GM23338 (cell line): ENCODE results near the gene CFDP1.

Source experiments
- EZH2 ChIP-seq: fragments of 200-600 bp; sonication (generic); IDR thresholded peaks from one replicate; pipeline ENCODE4 v1.8.0; 2017; ENCODE audit warnings: antibody characterized with exemption, mild to moderate bottlenecking, low read depth; ENCODE audit not compliant: unreplicated experiment
- EZH2phosphoT487 ChIP-seq: fragments of 200-600 bp; sonication (generic); IDR thresholded peaks from one replicate; pipeline ENCODE4 v1.8.1; 2018; ENCODE audit warnings: antibody characterized with exemption; ENCODE audit not compliant: unreplicated experiment
- POLR2AphosphoS5 ChIP-seq: IDR thresholded peaks from 2 replicates; pipeline ENCODE4 v1.6.1; 2016; ENCODE audit warnings: antibody characterized with exemption, low read depth
- STAT1 ChIP-seq: IDR thresholded peaks from one replicate; pipeline ENCODE4 v1.6.1; 2016; ENCODE audit warnings: antibody characterized with exemption; ENCODE audit not compliant: unreplicated experiment
- ZNF331 ChIP-seq: fragments of 250-450 bp; sonication (Bioruptor Pico); IDR thresholded peaks from 2 replicates; pipeline ENCODE4 v1.5.0; 2020; ENCODE audit warnings: low read depth, mild to moderate bottlenecking, moderate library complexity
- TF ChIP-seq, protein P1 (sequence below), 2 experiments: fragments of 200-600 bp in 1 of 2; sonication (generic) in 1 of 2; conservative IDR thresholded peaks; 2 replicates each; pipeline versions ENCODE4 v1.5.1 to v1.6.1; 2016 to 2017; ENCODE audit warnings: antibody characterized with exemption in 2 of 2, low read depth in 2 of 2, mild to moderate bottlenecking in 2 of 2, moderate library complexity in 1 of 2
- TF ChIP-seq, protein P2 (sequence below): IDR thresholded peaks from one replicate; pipeline ENCODE4 v1.6.1; 2018; ENCODE audit warnings: antibody characterized with exemption; ENCODE audit not compliant: unreplicated experiment

DNA sequence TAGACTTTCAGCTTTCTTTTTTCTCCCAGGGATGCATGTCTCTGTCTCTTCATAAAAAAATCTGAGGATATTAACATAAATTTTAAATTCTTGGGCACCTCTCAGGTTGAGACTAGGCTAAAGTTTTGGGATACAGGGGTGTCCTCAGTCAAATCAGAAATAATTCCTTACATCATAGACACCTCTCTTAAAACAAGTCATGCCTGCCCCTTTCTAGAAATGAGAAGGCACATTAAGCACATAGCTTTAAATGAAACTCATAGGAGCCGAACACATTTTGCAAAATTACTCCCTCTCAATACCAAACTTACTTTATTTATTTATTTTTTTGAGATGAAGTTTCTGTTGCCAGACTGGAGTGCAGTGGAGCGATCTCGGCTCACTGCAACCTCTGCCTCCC is 114.6 kb downstream of the CFDP1 start:
- TF ChIP-seq, protein P1, sequence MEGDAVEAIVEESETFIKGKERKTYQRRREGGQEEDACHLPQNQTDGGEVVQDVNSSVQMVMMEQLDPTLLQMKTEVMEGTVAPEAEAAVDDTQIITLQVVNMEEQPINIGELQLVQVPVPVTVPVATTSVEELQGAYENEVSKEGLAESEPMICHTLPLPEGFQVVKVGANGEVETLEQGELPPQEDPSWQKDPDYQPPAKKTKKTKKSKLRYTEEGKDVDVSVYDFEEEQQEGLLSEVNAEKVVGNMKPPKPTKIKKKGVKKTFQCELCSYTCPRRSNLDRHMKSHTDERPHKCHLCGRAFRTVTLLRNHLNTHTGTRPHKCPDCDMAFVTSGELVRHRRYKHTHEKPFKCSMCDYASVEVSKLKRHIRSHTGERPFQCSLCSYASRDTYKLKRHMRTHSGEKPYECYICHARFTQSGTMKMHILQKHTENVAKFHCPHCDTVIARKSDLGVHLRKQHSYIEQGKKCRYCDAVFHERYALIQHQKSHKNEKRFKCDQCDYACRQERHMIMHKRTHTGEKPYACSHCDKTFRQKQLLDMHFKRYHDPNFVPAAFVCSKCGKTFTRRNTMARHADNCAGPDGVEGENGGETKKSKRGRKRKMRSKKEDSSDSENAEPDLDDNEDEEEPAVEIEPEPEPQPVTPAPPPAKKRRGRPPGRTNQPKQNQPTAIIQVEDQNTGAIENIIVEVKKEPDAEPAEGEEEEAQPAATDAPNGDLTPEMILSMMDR (conservative IDR thresholded peaks at IDR 0.05; ENCODE audit: low read depth in 2 of 2) = no peak
- TF ChIP-seq STAT1 (no peak), EZH2 (no peak), POLR2AphosphoS5 (no peak), ZNF331 (CRISPR knock-in tag) (no peak), EZH2phosphoT487 (no peak)
- TF ChIP-seq, protein P2, sequence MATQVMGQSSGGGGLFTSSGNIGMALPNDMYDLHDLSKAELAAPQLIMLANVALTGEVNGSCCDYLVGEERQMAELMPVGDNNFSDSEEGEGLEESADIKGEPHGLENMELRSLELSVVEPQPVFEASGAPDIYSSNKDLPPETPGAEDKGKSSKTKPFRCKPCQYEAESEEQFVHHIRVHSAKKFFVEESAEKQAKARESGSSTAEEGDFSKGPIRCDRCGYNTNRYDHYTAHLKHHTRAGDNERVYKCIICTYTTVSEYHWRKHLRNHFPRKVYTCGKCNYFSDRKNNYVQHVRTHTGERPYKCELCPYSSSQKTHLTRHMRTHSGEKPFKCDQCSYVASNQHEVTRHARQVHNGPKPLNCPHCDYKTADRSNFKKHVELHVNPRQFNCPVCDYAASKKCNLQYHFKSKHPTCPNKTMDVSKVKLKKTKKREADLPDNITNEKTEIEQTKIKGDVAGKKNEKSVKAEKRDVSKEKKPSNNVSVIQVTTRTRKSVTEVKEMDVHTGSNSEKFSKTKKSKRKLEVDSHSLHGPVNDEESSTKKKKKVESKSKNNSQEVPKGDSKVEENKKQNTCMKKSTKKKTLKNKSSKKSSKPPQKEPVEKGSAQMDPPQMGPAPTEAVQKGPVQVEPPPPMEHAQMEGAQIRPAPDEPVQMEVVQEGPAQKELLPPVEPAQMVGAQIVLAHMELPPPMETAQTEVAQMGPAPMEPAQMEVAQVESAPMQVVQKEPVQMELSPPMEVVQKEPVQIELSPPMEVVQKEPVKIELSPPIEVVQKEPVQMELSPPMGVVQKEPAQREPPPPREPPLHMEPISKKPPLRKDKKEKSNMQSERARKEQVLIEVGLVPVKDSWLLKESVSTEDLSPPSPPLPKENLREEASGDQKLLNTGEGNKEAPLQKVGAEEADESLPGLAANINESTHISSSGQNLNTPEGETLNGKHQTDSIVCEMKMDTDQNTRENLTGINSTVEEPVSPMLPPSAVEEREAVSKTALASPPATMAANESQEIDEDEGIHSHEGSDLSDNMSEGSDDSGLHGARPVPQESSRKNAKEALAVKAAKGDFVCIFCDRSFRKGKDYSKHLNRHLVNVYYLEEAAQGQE = no peak
